Esophagus muscularis mucosa (tissue), 4 donors: ENCODE measurements around the gene ANTKMT. TPM values are rescaled to one million over a fixed set of nuclear protein-coding genes. Genes with fewer than 3 reads are reported as not detected.

Experiments
- DNase-seq: peaks from one replicate; pipeline ENCODE4 v3.0.0-alpha.2; 2017; ENCODE audit errors: extremely low spot score
- H3K27ac ChIP-seq, 4 donors: fragments of 200-600 bp; sonication (generic); replicated peaks in 1 of 4; 1 replicate in 3 of 4; 2 replicates in 1 of 4; pipeline ENCODE4 v1.5.1; 2016 to 2019; ENCODE audit warnings: mild to moderate bottlenecking in 1 of 4
- H3K27me3 ChIP-seq, 4 donors: fragments of 200-600 bp; sonication (generic); one replicate each; pipeline versions ENCODE4 v1.5.1 to v1.6.0; 2016 to 2019
- H3K36me3 ChIP-seq, 4 donors: fragments of 200-600 bp; sonication (generic); one replicate each; pipeline ENCODE4 v1.5.1; 2016 to 2019
- H3K4me1 ChIP-seq, 4 donors: fragments of 200-600 bp; sonication (generic); one replicate each; pipeline ENCODE4 v1.5.1; 2016 to 2019
- H3K4me3 ChIP-seq, 4 donors: fragments of 200-600 bp; sonication (generic); 1 replicate in 2 of 4; 2 replicates in 2 of 4; pipeline ENCODE4 v1.5.1; 2016 to 2019; ENCODE audit warnings: mild to moderate bottlenecking in 4 of 4, moderate library complexity in 1 of 4
- H3K9me3 ChIP-seq, 4 donors: fragments of 200-600 bp; sonication (generic); 1 replicate in 3 of 4; 2 replicates in 1 of 4; pipeline ENCODE4 v1.5.1; 2016 to 2019
- EP300 ChIP-seq: sonication (generic); formaldehyde crosslinking; IDR thresholded peaks from one replicate; pipeline ENCODE4 v1.6.1; 2017; ENCODE audit warnings: antibody characterized with exemption
- POLR2A ChIP-seq: fragments of 450-650 bp; IDR thresholded peaks from one replicate; pipeline ENCODE4 v1.6.1; 2017; ENCODE audit warnings: antibody characterized with exemption, moderate library complexity, mild to moderate bottlenecking, low read depth
- POLR2AphosphoS5 ChIP-seq, 2 donors: sonication (generic); formaldehyde crosslinking; IDR thresholded peaks; one replicate each; pipeline ENCODE4 v1.6.1; 2017; ENCODE audit warnings: antibody characterized with exemption in 2 of 2
- WGBS: methylation state at CpG from one replicate; pipeline ENCODE4 v1.1.5; 2018; 5-methylcytosine and 5-hydroxymethylcytosine counted together
- intact Hi-C: fragments of 100-400 bp; cut with DNase I; formaldehyde crosslinking; loops from one replicate; pipeline ENCODE4 v1.15.1; 2023
- total RNA-seq, 4 donors: library from RNA; depleted of rRNA; stranded (reverse); fragments of >200 nt; gene quantifications; one replicate each; pipeline versions ENCODE4 v1.1.0 to v1.2.1, GENCODE V29; 2016
- TF ChIP-seq, protein P1 (sequence below), 3 experiments: fragments of 200-600 bp in 2 of 3; fragments of 450-650 bp in 1 of 3; sonication (generic) in 2 of 3; IDR thresholded peaks; one replicate each; pipeline ENCODE4 v1.5.1; 2017 to 2019; ENCODE audit warnings: antibody characterized with exemption in 3 of 3, mild to moderate bottlenecking in 2 of 3, moderate library complexity in 1 of 3

Gene ANTKMT
- total RNA-seq, 4 donors from 2014 or later: 26.5 to 48.6 (median 40.3) TPM

DNA sequence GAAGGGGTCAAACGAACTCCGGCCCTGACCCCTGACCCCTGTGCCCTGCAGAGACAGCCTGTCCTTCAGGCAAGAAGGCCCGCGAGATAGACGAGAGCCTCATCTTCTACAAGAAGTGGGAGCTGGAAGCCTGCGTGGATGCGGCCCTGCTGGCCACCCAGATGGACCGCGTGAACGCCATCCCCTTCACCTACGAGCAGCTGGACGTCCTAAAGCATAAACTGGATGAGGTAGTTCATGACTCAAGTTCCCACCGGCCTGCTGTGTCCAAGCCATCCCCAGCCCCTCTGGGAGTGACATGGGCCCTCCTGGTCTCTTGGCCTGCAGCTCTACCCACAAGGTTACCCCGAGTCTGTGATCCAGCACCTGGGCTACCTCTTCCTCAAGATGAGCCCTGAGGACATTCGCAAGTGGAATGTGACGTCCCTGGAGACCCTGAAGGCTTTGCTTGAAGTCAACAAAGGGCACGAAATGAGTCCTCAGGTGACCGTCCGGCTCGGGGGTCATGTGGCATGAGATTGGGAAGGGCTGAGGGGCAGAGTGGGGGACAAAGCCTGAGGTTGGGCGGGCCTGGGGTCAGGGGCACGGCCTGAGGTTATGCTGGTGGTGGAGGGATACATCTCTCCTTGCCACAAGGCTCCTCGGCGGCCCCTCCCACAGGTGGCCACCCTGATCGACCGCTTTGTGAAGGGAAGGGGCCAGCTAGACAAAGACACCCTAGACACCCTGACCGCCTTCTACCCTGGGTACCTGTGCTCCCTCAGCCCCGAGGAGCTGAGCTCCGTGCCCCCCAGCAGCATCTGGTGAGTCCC, 45.3 kb downstream of the ANTKMT start:
- Histone ChIP-seq H3K4me1 (no peaks in the 10 kb centered on the region), H3K4me3 (no peak overlapping the region), H3K27me3 (peaks cover 0 to 76% (median 1%) of the 10 kb centered on the region in 4 donors), H3K36me3 (no peaks in the 10 kb centered on the region), H3K9me3 (no peaks in the 10 kb centered on the region), H3K27ac (no peak overlapping the region)
- no peak for DNase-seq
- intact Hi-C loops: no loop called here
- WGBS: 82% methylated on average over 19 of the region's 29 CpGs
- TF ChIP-seq POLR2AphosphoS5 (IDR thresholded peaks at IDR 0.05) (no peak), POLR2A (no peak), EP300 (no peak)
- TF ChIP-seq, protein P1, sequence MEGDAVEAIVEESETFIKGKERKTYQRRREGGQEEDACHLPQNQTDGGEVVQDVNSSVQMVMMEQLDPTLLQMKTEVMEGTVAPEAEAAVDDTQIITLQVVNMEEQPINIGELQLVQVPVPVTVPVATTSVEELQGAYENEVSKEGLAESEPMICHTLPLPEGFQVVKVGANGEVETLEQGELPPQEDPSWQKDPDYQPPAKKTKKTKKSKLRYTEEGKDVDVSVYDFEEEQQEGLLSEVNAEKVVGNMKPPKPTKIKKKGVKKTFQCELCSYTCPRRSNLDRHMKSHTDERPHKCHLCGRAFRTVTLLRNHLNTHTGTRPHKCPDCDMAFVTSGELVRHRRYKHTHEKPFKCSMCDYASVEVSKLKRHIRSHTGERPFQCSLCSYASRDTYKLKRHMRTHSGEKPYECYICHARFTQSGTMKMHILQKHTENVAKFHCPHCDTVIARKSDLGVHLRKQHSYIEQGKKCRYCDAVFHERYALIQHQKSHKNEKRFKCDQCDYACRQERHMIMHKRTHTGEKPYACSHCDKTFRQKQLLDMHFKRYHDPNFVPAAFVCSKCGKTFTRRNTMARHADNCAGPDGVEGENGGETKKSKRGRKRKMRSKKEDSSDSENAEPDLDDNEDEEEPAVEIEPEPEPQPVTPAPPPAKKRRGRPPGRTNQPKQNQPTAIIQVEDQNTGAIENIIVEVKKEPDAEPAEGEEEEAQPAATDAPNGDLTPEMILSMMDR (IDR thresholded peaks at IDR 0.05): no peak

DNA sequence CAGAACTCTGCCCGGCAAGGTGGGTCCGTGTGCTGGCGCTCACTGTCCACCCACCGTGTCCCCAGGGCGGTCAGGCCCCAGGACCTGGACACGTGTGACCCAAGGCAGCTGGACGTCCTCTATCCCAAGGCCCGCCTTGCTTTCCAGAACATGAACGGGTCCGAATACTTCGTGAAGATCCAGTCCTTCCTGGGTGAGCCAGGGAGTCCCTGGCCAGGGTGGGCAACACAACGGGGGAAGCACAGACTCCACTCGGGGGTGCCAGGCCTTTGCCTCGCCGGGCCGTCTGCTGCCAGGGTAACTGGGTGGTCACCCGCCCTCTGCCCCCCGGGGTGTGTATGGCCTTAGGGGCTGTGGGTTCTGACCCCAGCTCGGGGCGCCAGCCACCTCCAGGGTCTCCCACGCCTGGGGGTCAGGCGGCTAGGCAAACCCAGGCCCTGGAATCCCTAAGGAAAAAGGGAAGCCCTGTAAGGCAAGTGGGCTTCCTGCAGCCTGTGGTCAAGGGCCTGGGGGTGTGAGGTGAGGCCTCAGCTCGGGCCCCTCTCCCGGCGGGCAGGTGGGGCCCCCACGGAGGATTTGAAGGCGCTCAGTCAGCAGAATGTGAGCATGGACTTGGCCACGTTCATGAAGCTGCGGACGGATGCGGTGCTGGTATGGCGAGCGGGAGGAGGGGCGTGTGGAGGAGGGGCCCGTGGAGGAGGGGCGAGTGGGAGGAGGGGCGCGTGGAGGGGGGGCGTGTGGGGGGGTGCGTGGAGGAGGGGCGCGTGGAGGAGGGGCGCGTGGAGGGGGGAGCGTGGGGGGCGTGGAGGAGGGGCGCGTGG, 46.1 kb downstream of the ANTKMT start:
- 70% methylated on average over 12 of the region's 48 CpGs for WGBS
- no peak for DNase-seq
- Histone ChIP-seq H3K27me3 (peaks cover 0 to 68% (median under 1%) of the 10 kb centered on the region in 4 donors), H3K4me3 (no peak overlapping the region), H3K4me1 (no peaks in the 10 kb centered on the region), H3K36me3 (no peaks in the 10 kb centered on the region), H3K9me3 (no peaks in the 10 kb centered on the region), H3K27ac (no peak overlapping the region)
- TF ChIP-seq EP300: no peak
- TF ChIP-seq, protein P1 (IDR thresholded peaks at IDR 0.05): no peak
- TF ChIP-seq POLR2A: no peak
- no peak for TF ChIP-seq POLR2AphosphoS5 (IDR thresholded peaks at IDR 0.05)
- intact Hi-C loops: no loop called here

- H3K27ac ChIP-seq: no peak overlapping the region
- TF ChIP-seq EP300 (no peak), POLR2AphosphoS5 (IDR thresholded peaks at IDR 0.05) (no peak), POLR2A (no peak)
- TF ChIP-seq, protein P1 (IDR thresholded peaks at IDR 0.05): no peak
- H3K4me1 ChIP-seq: no peaks in the 10 kb centered on the region
- DNase-seq: no peak
- no peaks in the 10 kb centered on the region for H3K36me3 ChIP-seq
- H3K4me3 ChIP-seq: no peak overlapping the region
- 68% methylated on average over 16 of the region's 38 CpGs for WGBS
- H3K9me3 ChIP-seq: no peaks in the 10 kb centered on the region
- intact Hi-C loops: no loop called here
- H3K27me3 ChIP-seq: peaks cover 0 to 66% (median 0%) of the 10 kb centered on the region in 4 donors
Measured at GRCh38 chr16:767743-768235, 46.8 kb downstream of the ANTKMT start.

- intact Hi-C loops: no loop called here
- 66% methylated on average over 7 of the region's 21 CpGs for WGBS
- DNase-seq: no peak
- TF ChIP-seq POLR2A: no peak
- no peak for TF ChIP-seq POLR2AphosphoS5 (IDR thresholded peaks at IDR 0.05)
- TF ChIP-seq, protein P1 (IDR thresholded peaks at IDR 0.05): no peak
- no peak for TF ChIP-seq EP300
- no peaks in the 10 kb centered on the region for H3K36me3 ChIP-seq
- no peaks in the 10 kb centered on the region for H3K9me3 ChIP-seq
- peaks cover 0 to 61% (median 0%) of the 10 kb centered on the region in 4 donors for H3K27me3 ChIP-seq
- H3K27ac ChIP-seq: no peak overlapping the region
- no peak overlapping the region for H3K4me3 ChIP-seq
- no peaks in the 10 kb centered on the region for H3K4me1 ChIP-seq
Measured at GRCh38 chr16:768428-768827, 47.5 kb downstream of the ANTKMT start.
